LNCAP (cell line): ENCODE measurements around the gene CDC20.

Source experiments
- TF ChIP-seq, protein P1 (sequence below): fragments of 450-650 bp; IDR thresholded peaks from 2 replicates; pipeline ENCODE4 v1.5.1; 2017; ENCODE audit warnings: mild to moderate bottlenecking

CDC20 gene

GRCh38 chr1:43381612-43382011, 22.8 kb downstream of the CDC20 start:
- TF ChIP-seq, protein P1, sequence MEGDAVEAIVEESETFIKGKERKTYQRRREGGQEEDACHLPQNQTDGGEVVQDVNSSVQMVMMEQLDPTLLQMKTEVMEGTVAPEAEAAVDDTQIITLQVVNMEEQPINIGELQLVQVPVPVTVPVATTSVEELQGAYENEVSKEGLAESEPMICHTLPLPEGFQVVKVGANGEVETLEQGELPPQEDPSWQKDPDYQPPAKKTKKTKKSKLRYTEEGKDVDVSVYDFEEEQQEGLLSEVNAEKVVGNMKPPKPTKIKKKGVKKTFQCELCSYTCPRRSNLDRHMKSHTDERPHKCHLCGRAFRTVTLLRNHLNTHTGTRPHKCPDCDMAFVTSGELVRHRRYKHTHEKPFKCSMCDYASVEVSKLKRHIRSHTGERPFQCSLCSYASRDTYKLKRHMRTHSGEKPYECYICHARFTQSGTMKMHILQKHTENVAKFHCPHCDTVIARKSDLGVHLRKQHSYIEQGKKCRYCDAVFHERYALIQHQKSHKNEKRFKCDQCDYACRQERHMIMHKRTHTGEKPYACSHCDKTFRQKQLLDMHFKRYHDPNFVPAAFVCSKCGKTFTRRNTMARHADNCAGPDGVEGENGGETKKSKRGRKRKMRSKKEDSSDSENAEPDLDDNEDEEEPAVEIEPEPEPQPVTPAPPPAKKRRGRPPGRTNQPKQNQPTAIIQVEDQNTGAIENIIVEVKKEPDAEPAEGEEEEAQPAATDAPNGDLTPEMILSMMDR = no peak

DNA sequence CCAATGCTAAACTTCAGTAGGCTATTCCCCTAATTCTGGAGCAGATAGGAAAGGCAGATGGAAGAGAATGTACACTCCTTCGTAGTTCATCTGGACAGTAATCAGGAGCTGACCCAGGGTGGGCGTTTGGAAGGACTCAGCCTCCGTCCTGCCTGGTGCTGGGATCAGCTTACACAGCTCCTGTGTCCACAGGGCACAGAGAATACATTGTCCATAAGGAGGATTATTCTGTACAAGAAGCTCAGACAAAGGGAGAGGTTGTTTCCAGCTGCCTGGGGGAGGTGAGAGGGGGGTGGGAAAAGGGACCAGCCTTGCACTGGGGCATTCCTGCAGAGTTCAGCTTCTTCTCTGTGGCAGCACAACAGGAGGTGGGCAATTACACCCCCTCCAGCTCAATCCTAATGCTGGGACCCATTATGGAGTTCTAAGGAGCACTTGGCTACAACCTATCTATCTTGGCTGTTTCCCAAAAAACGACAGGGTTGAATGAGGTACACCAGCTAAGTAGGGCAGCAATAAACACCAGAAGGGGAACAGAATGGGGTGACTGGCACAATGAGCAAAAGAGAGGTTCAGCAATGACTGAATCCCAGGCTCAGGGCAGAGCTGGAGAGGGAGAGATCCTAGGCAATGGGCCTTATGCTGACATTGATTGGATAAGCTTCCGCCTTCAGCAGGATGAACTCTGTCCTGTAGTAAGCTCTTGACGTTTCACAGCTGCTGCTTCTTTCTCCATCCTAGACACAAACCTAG, 23.4 kb downstream of the CDC20 start:
- TF ChIP-seq, protein P1 = no peak

GRCh38 chr1:43383449-43383848, 24.7 kb downstream of the CDC20 start:
- TF ChIP-seq, protein P1 = no peak

GRCh38 chr1:43386676-43387075, 27.9 kb downstream of the CDC20 start:
- TF ChIP-seq, protein P1 = no peak

- TF ChIP-seq, protein P1 = no peak
These were observed 29.3 kb downstream of the CDC20 start for GRCh38 chr1:43387976-43388599.

DNA sequence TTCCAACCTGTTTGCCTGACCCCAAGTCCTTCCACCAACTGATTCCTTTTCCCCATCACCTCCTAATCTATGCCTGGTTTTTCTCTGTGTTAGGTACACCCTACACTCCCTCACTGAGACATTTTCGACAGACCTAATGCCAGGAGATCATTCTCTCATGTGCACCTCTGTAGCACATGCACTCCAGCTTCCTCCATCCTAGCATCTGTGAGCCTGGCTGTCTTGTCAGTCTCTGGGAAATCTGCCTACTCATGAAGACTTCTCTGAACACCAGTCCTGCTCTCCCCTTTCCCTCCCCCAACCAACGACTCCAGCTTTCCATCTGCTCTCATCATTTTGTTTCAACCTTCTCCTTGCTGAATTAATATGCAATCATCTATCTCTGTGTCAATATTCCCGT, 29.8 kb downstream of the CDC20 start:
- TF ChIP-seq, protein P1 = no peak

DNA sequence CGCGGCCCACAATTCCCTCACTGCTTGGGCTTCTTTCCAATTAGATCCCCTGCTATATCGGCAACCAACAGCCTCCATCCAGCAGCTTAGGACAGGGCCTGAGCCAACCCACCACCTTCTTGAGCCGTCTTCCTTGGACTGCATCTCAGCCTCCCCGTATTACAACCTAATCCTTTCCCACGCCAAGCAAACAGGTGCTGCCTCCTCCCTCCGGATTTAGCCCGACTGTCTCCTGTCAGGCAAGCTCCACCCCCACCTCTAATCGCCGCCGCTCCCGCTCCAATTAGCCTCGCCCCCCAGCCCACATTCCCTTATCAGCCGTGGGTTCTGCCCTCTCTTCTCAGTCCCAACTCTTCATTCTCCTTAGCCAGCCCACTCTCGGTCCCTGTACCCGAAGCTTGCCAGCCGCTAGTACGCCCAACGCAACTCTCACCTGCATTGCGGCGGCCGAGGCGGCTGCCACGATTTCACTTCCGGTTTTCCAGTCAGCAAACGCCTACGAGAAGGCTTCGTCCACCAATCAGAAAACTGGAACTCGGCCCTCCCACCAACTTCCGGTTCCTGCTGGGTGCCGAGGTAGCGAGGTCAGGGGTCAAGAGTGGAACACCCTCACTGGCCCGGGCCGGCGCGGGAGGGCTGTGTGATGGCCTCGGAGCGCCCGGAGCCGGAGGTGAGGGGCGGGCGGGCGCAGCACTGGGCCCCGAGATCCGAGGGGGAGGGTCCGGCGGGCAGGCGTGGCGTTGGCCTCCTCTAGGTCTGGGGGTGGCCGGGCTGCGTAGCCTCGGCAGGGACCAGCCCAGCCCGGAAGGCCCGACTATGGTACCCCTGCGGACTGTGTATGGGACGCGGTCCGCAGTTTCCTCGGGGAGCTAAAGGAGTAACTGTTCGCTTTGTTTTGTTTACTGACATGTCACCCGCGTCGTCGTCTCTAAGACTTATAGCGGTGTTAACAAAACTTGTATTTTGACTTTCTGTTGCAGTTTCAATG, 30.8 kb downstream of the CDC20 start, which contains the start of the genes MED8 and SZT2:
MED8 (minus strand) TSS at position 475 of the 988 bp plus-strand sequence; CDS start at position 439, 36 bp downstream.
SZT2 (plus strand) TSS at position 574 of the 988 bp plus-strand sequence; CDS start at position 644, 70 bp downstream.
- TF ChIP-seq, protein P1 = no peak
